Activated CD8-positive, alpha-beta T cell treated with anti-CD3 and anti-CD28 coated beads for 36 hours (primary cell): ENCODE results near the gene MOB1B. TPM values are rescaled to one million over a fixed set of nuclear protein-coding genes. Genes with fewer than 3 reads are reported as not detected.

Experiments
- ATAC-seq: fragments of 200-7000 bp; cut with Tn5 transposase; one replicate; pipeline ENCODE4 v1.10.0; 2021; ENCODE audit warnings: mild to moderate bottlenecking, moderate library complexity
- CTCF ChIA-PET: fragments of 350-600 bp; sonication (Branson Sonifier 250); formaldehyde crosslinking; loops from one replicate; lab custom pipeline; 2021; ENCODE audit warnings: antibody characterized with exemption; lab: Charles Lee
- POLR2A ChIA-PET: fragments of 350-600 bp; sonication (Branson Sonifier 250); formaldehyde crosslinking; loops from one replicate; lab custom pipeline; 2021; ENCODE audit warnings: antibody characterized with exemption; lab: Charles Lee
- DNase-seq: peaks from one replicate; pipeline ENCODE4 v3.0.0-alpha.2; 2020
- H3K27ac Mint-ChIP-seq: one replicate; pipeline ENCODE4 v1.8.0; 2021; ENCODE audit warnings: mild to moderate bottlenecking, mixed read lengths
- H3K27me3 Mint-ChIP-seq: one replicate; pipeline ENCODE4 v1.8.0; 2021; ENCODE audit warnings: mixed read lengths
- H3K36me3 Mint-ChIP-seq: one replicate; pipeline ENCODE4 v1.8.0; 2021; ENCODE audit warnings: low read depth, mixed read lengths
- H3K4me1 Mint-ChIP-seq: one replicate; pipeline ENCODE4 v1.8.0; 2021; ENCODE audit warnings: low read depth, mixed read lengths
- H3K4me3 Mint-ChIP-seq: one replicate; pipeline ENCODE4 v1.8.0; 2021; ENCODE audit warnings: mild to moderate bottlenecking, moderate library complexity, mixed read lengths
- H3K9me3 Mint-ChIP-seq: one replicate; pipeline ENCODE4 v1.8.0; 2021; ENCODE audit warnings: mixed read lengths
- CTCF ChIP-seq: fragments of 200-600 bp; IDR thresholded peaks from one replicate; pipeline ENCODE4 v1.8.0; 2022; ENCODE audit warnings: antibody characterized with exemption, mild to moderate bottlenecking
- intact Hi-C: fragments of 100-400 bp; cut with micrococcal nuclease; formaldehyde crosslinking; loops from one replicate; pipeline ENCODE4 v1.10.0; 2022
- total RNA-seq, 2 experiments: library from RNA; stranded (reverse); gene quantifications; one replicate each; pipeline ENCODE4 v1.2.3, GENCODE V29; 2021

Gene MOB1B
- total RNA-seq, 2 experiments from 2014 or later, result 14.9 to 19.7 TPM

GRCh38 chr4:70948665-70949260, 46.6 kb downstream of the MOB1B start:
- H3K4me1 Mint-ChIP-seq, result peaks cover 14% of the 10 kb centered on the region
- ChIA-PET CTCF (interaction anchor here (0.7 to 0.9 kb wide), 2 partner anchors 10 to 212 kb away, joined by 3 read pairs; no protein-coding TSS in a partner anchor), POLR2A (no interaction called here)
- intact Hi-C loops, result no loop called here
- no peaks in the 10 kb centered on the region for H3K27me3 Mint-ChIP-seq
- DNase-seq, result no peak
- ATAC-seq, result peak; percentile 20
- peaks cover 2% of the 10 kb centered on the region for H3K9me3 Mint-ChIP-seq
- no peak overlapping the region for H3K27ac Mint-ChIP-seq
- H3K36me3 Mint-ChIP-seq, result peaks cover 1% of the 10 kb centered on the region
- peak; percentile 18 for TF ChIP-seq CTCF
- H3K4me3 Mint-ChIP-seq, result no peak overlapping the region

GRCh38 chr4:70954032-70954431, 51.9 kb downstream of the MOB1B start:
- ATAC-seq (no peak), DNase-seq (no peak)
- H3K9me3 Mint-ChIP-seq, result no peaks in the 10 kb centered on the region
- H3K27me3 Mint-ChIP-seq, result no peaks in the 10 kb centered on the region
- ChIA-PET POLR2A (no interaction called here), CTCF (no interaction called here)
- no peak overlapping the region for H3K4me3 Mint-ChIP-seq
- no peak for TF ChIP-seq CTCF
- no peak overlapping the region for H3K27ac Mint-ChIP-seq
- intact Hi-C loops, result no loop called here
- peaks cover 15% of the 10 kb centered on the region for H3K4me1 Mint-ChIP-seq
- no peaks in the 10 kb centered on the region for H3K36me3 Mint-ChIP-seq

- intact Hi-C loops, result no loop called here
- H3K4me3 Mint-ChIP-seq, result no peak overlapping the region
- H3K36me3 Mint-ChIP-seq, result no peaks in the 10 kb centered on the region
- TF ChIP-seq CTCF, result no peak
- no peak overlapping the region for H3K27ac Mint-ChIP-seq
- ChIA-PET CTCF (interaction anchor here (0.6 to 1.2 kb wide), 2 partner anchors 15 to 252 kb away, joined by 3 read pairs; no protein-coding TSS in a partner anchor), POLR2A (no interaction called here)
- ATAC-seq (no peak), DNase-seq (no peak)
- H3K4me1 Mint-ChIP-seq, result peaks cover 13% of the 10 kb centered on the region
- H3K27me3 Mint-ChIP-seq, result no peaks in the 10 kb centered on the region
- H3K9me3 Mint-ChIP-seq, result no peaks in the 10 kb centered on the region
These were observed 54.5 kb downstream of the MOB1B start for GRCh38 chr4:70956549-70957210.

GRCh38 chr4:70958681-70959080, 56.5 kb downstream of the MOB1B start:
- H3K9me3 Mint-ChIP-seq, result no peaks in the 10 kb centered on the region
- DNase-seq, result no peak
- no peaks in the 10 kb centered on the region for H3K27me3 Mint-ChIP-seq
- no peak for TF ChIP-seq CTCF
- peaks cover 3% of the 10 kb centered on the region for H3K36me3 Mint-ChIP-seq
- CTCF ChIA-PET, result no interaction called here
- intact Hi-C loops, result no loop called here
- H3K27ac Mint-ChIP-seq, result no peak overlapping the region
- no peak overlapping the region for H3K4me3 Mint-ChIP-seq
- peaks cover 8% of the 10 kb centered on the region for H3K4me1 Mint-ChIP-seq
- POLR2A ChIA-PET, result interaction anchor here (0.7 kb wide), 1 partner anchor 125 kb away, joined by 3 read pairs; no protein-coding TSS in a partner anchor
- no peak for ATAC-seq

GRCh38 chr4:70969076-70969475, 66.9 kb downstream of the MOB1B start:
- no peak for TF ChIP-seq CTCF
- no peak overlapping the region for H3K4me3 Mint-ChIP-seq
- no peak for DNase-seq
- ChIA-PET POLR2A (no interaction called here), CTCF (no interaction called here)
- no peaks in the 10 kb centered on the region for H3K9me3 Mint-ChIP-seq
- no peaks in the 10 kb centered on the region for H3K27me3 Mint-ChIP-seq
- ATAC-seq, result no peak
- H3K27ac Mint-ChIP-seq, result no peak overlapping the region
- intact Hi-C loops, result no loop called here
- H3K36me3 Mint-ChIP-seq, result no peaks in the 10 kb centered on the region
- peaks cover 8% of the 10 kb centered on the region for H3K4me1 Mint-ChIP-seq
